Measurements from ENCODE around the gene SLC37A2. TPM values are rescaled to one million over a fixed set of nuclear protein-coding genes. Genes with fewer than 3 reads are reported as not detected.
"Not testable (repeated sequence)": the region's sequence is repeated elsewhere in the genome, so short reads cannot be mapped to it uniquely, and the experiment has no call there.

SLC37A2 gene
- total RNA-seq (1 to 10 TPM; 1.2 to 2.4 TPM), polyA plus RNA-seq (under 1 TPM in 2 of 3 donors, not detected in 1; 0.04 to 0.13 TPM), total RNA-seq (0 to 0.37 (median 0.11) reads per million in 6 experiments)

DNA sequence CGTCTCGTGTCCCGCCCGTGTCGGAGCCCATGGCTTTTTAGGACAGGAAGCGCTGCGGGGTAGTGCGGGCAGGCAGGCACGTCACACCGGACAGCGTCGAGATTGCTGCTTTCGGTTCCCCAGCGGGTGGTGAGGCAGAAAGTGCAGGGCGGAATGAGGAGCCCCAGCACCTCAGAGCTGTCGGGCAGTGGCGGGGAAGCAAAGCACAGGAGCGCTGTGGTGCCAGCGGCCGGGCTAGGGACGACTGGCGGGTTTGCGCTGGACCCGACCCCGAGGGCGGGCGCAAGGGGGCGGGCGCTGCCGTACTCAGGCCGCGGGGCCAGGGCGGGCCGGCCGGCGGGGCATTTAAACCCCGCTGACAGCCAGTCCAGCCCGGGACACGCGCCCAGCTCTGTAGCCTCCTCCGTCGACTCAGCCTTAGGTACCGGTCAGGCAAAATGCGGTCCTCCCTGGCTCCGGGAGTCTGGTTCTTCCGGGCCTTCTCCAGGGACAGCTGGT lies at the start of gene SLC37A2:
Gene SLC37A2, plus strand, starts transcription at position 375 of the 498 bp plus-strand sequence. Its CDS starts 63 bp downstream, at position 438.
- ATAC-seq (peak; percentile 79 to 81), DNase-seq (peak in 7 of 10 donors; percentile 2 to 60 (median 17))
- Mint-ChIP-seq H3K27ac (peak within 1 kb of the TSS in 8 of 10 donors; percentile 23 to 83 (median 38)), H3K27me3 (peaks cover 17 to 54% (median 34%) of the 10 kb centered on the region in 5 donors), H3K4me3 (peak within 1 kb of the TSS; percentile 81 to 91 (median 88)), H3K36me3 (no peaks in the 10 kb centered on the region), H3K9me3 (no peaks in the 10 kb centered on the region), H3K4me1 (peaks cover 0 to 22% (median 6%) of the 10 kb centered on the region in 4 donors)
- POLR2A ChIA-PET: interaction anchor here (1.2 kb wide), 1 partner anchor 49 kb away, joined by 4 read pairs; the partner anchor contains the start of gene TMEM218

- POLR2A ChIA-PET: no interaction called here
- peaks cover 0 to 1% (median 0%) of the 10 kb centered on the region in 4 donors for H3K4me1 Mint-ChIP-seq
- no peak for DNase-seq
- no peak overlapping the region for H3K27ac Mint-ChIP-seq
- peaks cover 0 to 13% (median 0%) of the 10 kb centered on the region in 9 donors for H3K9me3 Mint-ChIP-seq
- H3K36me3 Mint-ChIP-seq: peaks cover 0 to 29% (median 18%) of the 10 kb centered on the region in 3 donors
- ATAC-seq: no peak
- peaks cover 0 to 1% (median 0%) of the 10 kb centered on the region in 5 donors for H3K27me3 Mint-ChIP-seq
- no peak overlapping the region for H3K4me3 Mint-ChIP-seq
Observed at GRCh38 chr11:125016413-125016812, 46.7 kb upstream of the SLC37A2 start.

- POLR2A ChIA-PET: no interaction called here
Observed at GRCh38 chr11:125020342-125020741, 42.8 kb upstream of the SLC37A2 start.

DNA sequence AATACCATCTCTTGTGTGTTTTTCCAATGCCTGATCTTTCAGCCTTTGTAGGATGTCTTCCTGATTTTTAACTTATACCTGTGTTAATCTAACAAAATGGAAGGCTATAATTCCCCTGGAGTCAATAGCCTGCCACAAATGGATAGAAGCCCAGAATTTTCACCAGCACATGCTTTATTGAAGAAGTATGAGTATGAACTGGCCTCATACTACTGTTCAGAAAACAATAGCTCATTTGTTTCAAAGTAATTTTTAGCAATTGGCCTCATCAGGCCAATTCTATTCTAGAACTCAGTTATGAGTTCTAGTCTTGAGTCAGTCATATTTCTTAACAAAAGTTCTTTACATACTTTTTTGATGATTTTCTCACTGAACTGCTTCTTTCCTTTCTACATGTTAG lies 40.6 kb upstream of the SLC37A2 start:
- POLR2A ChIA-PET: no interaction called here
- H3K9me3 Mint-ChIP-seq: peaks cover 0 to under 1% (median 0%) of the 10 kb centered on the region in 9 donors
- H3K27me3 Mint-ChIP-seq: no peaks in the 10 kb centered on the region
- H3K36me3 Mint-ChIP-seq: peaks cover 0 to 4% (median under 1%) of the 10 kb centered on the region in 3 donors
- H3K4me3 Mint-ChIP-seq: no peak overlapping the region
- DNase-seq (no peak), ATAC-seq (no peak)
- H3K4me1 Mint-ChIP-seq: no peaks in the 10 kb centered on the region
- no peak overlapping the region for H3K27ac Mint-ChIP-seq

More at GRCh38 chr11:125020342-125020741, 42.8 kb upstream of the SLC37A2 start:
- Mint-ChIP-seq H3K27me3 (no peaks in the 10 kb centered on the region), H3K4me3 (no peak overlapping the region), H3K27ac (no peak overlapping the region), H3K36me3 (peaks cover 0 to 3% (median 0%) of the 10 kb centered on the region in 3 donors), H3K9me3 (no peaks in the 10 kb centered on the region), H3K4me1 (peaks cover 0 to 1% (median 0%) of the 10 kb centered on the region in 4 donors)
- ATAC-seq (no peak), DNase-seq (no peak)

DNA sequence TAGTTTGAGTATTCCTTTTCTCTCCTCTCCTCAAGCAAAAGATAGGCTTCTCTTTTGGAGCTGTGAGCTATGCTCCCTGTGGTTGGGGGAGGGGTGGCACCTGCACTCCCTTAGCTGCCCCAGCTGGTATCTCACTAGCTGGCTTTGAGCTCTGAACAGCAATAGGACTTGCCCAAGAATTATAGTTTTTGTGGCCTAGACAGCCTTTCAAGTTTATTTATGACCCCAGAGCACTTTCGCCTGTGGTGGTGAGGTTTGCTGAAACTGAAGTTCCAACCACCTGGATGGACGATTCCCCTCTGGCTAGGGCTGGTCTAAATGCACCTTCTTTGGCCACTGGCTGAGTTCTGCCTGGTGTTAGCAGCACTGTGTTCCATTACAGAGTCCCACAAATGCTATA lies 37.1 kb upstream of the SLC37A2 start:
- H3K4me3 Mint-ChIP-seq: no peak overlapping the region
- no peak for DNase-seq
- POLR2A ChIA-PET: no interaction called here
- H3K9me3 Mint-ChIP-seq: peaks cover 0 to 12% (median 0%) of the 10 kb centered on the region in 9 donors
- H3K4me1 Mint-ChIP-seq: no peaks in the 10 kb centered on the region
- no peaks in the 10 kb centered on the region for H3K27me3 Mint-ChIP-seq
- ATAC-seq: no peak
- H3K36me3 Mint-ChIP-seq: peaks cover 3 to 35% (median 16%) of the 10 kb centered on the region in 3 donors
- no peak overlapping the region for H3K27ac Mint-ChIP-seq

- H3K4me1 Mint-ChIP-seq, ATAC-seq, H3K27ac Mint-ChIP-seq, DNase-seq, H3K4me3 Mint-ChIP-seq, H3K27me3 Mint-ChIP-seq, POLR2A ChIA-PET: not testable (repeated sequence)
- H3K36me3 Mint-ChIP-seq: peaks cover 16 to 63% (median 36%) of the 10 kb centered on the region in 3 donors
- peaks cover 0 to 30% (median 12%) of the 10 kb centered on the region in 9 donors for H3K9me3 Mint-ChIP-seq
Observed at GRCh38 chr11:125029431-125029830, 33.7 kb upstream of the SLC37A2 start.

GRCh38 chr11:125036933-125037332 lies 26.2 kb upstream of the SLC37A2 start:
- Mint-ChIP-seq H3K9me3 (peaks cover 8 to 39% (median 23%) of the 10 kb centered on the region in 9 donors), H3K4me1 (no peaks in the 10 kb centered on the region), H3K27me3 (no peaks in the 10 kb centered on the region), H3K4me3 (no peak overlapping the region), H3K27ac (no peak overlapping the region), H3K36me3 (peaks cover 35 to 45% (median 41%) of the 10 kb centered on the region in 3 donors)
- POLR2A ChIA-PET: no interaction called here
- DNase-seq: no peak
- no peak for ATAC-seq

DNA sequence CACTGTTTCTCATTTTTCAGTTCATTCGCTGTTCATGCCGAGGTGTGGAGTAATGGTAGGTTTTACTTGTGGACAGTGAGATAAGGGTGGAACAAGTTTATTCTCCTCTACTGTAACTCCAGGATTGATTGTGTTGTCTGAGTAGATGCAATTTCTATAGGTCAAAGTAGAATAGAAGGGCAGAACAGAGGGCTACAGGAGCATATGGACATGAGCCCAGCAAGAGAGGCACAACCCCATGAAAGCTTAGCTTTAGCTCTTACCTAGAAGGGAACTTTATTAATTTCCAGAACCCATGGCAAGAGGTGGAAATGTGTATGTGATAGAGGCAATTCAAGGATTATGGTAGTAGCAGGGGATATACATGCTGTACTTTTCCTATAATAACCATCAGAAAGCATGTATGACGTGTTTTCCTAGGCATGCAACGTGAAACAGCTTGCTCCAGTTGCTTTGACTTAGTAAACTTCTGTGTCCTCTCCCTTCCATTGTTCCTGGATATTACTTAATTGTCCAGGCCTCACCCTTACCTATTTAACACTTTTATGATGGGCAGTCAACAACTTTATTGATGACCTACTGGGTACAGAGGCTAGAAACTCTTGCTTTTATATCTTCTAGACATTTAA lies 13.8 kb upstream of the SLC37A2 start:
- peaks cover 0 to 9% (median 3%) of the 10 kb centered on the region in 9 donors for H3K9me3 Mint-ChIP-seq
- H3K4me1 Mint-ChIP-seq: no peaks in the 10 kb centered on the region
- peaks cover 0 to 11% (median 3%) of the 10 kb centered on the region in 3 donors for H3K36me3 Mint-ChIP-seq
- no peak overlapping the region for H3K27ac Mint-ChIP-seq
- POLR2A ChIA-PET: no interaction called here
- ATAC-seq: no peak
- no peak overlapping the region for H3K4me3 Mint-ChIP-seq
- DNase-seq: no peak
- H3K27me3 Mint-ChIP-seq: no peaks in the 10 kb centered on the region

DNA sequence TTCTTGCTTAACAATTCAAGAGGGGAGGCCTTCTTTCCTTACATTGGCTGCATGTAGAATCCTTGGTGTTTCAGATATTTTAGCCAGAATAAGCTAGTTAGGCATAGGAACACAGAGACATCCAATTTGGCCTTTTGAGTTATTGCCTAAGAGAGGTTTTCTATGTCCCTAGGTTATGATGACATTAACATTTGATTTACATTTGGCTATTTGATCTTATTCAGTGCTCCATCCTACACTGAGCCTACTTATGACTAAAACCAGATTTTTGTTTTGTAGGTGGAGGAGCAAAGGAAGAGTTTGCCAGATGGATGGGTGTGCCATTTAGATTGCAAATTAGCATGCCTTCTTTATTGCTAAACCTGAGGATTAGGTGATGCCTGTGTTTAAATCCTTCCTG lies 11.1 kb upstream of the SLC37A2 start:
- ATAC-seq: no peak
- H3K27me3 Mint-ChIP-seq: peaks cover 0 to 2% (median 0%) of the 10 kb centered on the region in 5 donors
- no peaks in the 10 kb centered on the region for H3K4me1 Mint-ChIP-seq
- POLR2A ChIA-PET: no interaction called here
- no peak overlapping the region for H3K27ac Mint-ChIP-seq
- no peaks in the 10 kb centered on the region for H3K36me3 Mint-ChIP-seq
- H3K4me3 Mint-ChIP-seq: no peak overlapping the region
- DNase-seq: no peak
- no peaks in the 10 kb centered on the region for H3K9me3 Mint-ChIP-seq

- no peak for DNase-seq
- Mint-ChIP-seq H3K27ac (no peak overlapping the region), H3K27me3 (peaks cover 0 to 2% (median 0%) of the 10 kb centered on the region in 5 donors), H3K36me3 (no peaks in the 10 kb centered on the region), H3K9me3 (no peaks in the 10 kb centered on the region), H3K4me3 (no peak overlapping the region), H3K4me1 (no peaks in the 10 kb centered on the region)
- no peak for ATAC-seq
- POLR2A ChIA-PET: no interaction called here
Observed at GRCh38 chr11:125053167-125053566, 9.9 kb upstream of the SLC37A2 start.

DNA sequence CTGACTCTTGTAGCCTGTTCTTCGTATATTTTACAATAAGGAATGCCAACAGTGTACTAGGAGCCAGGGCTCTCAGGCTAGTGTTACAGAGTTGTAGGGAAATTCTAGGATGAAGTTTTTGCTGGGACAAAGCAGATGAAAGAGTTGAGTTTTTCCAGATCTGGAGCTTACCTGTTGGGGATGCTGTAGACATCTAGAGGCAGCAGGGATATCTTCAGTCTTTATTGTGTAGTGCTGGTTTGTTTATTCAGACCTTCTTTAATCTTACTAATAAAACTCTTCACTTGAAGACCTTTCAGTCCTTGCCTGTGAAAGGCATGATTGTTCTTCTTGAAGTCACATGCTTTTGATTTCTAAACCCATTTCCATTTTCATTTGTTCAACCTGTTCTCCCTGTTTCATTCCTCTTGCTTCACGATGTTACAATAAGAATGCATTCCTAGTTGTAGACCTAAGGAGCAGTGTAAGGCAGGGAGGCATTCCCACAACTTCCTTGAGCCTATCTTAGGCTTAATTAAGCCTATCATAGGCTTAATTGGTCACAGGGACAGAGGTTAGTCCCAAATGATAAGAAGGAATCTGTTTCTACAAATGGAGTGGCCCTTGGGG lies 7.9 kb upstream of the SLC37A2 start:
- no peak overlapping the region for H3K27ac Mint-ChIP-seq
- no peak overlapping the region for H3K4me3 Mint-ChIP-seq
- H3K4me1 Mint-ChIP-seq: no peaks in the 10 kb centered on the region
- POLR2A ChIA-PET: no interaction called here
- ATAC-seq (no peak), DNase-seq (no peak)
- H3K9me3 Mint-ChIP-seq: no peaks in the 10 kb centered on the region
- peaks cover 0 to 2% (median 0%) of the 10 kb centered on the region in 5 donors for H3K27me3 Mint-ChIP-seq
- no peaks in the 10 kb centered on the region for H3K36me3 Mint-ChIP-seq

DNA sequence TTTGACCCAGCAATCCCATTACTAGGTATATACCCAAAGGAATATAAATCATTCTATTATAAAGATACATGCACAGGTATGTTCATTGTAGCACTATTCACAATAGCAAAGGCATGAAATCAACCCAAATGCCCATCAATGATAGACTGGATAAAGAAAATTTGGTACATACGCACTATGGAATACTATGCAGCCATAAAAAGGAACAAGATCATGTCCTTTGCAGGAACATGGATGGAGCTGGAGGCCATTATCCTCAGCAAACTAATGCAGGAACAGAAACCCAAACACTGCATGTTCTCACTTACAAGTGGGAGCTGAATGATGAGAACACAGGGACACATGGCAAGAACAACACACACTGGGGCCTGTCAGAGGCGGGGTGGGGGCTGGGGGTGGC lies 7.0 kb upstream of the SLC37A2 start:
- DNase-seq, H3K9me3 Mint-ChIP-seq, H3K4me3 Mint-ChIP-seq, POLR2A ChIA-PET, H3K27ac Mint-ChIP-seq, H3K27me3 Mint-ChIP-seq, H3K36me3 Mint-ChIP-seq, ATAC-seq, H3K4me1 Mint-ChIP-seq: not testable (repeated sequence)

Measured in naive thymus-derived CD8-positive, alpha-beta T cell (primary cell).